GM12875 (cell line): ENCODE results near the gene BMPER.

ENCODE experiments used
- H3K4me3 ChIP-seq: one replicate; pipeline ENCODE4 v1.5.1; 2011; ENCODE audit warnings: low read depth, low read length, control low read depth
- CTCF ChIP-seq: IDR thresholded peaks from 2 replicates; pipeline ENCODE4 v1.5.1; 2011; ENCODE audit warnings: low read depth, mild to moderate bottlenecking, control low read depth, inconsistent platforms, low read length, moderate library complexity, borderline replicate concordance; ENCODE audit not compliant: insufficient read depth

Gene BMPER

DNA sequence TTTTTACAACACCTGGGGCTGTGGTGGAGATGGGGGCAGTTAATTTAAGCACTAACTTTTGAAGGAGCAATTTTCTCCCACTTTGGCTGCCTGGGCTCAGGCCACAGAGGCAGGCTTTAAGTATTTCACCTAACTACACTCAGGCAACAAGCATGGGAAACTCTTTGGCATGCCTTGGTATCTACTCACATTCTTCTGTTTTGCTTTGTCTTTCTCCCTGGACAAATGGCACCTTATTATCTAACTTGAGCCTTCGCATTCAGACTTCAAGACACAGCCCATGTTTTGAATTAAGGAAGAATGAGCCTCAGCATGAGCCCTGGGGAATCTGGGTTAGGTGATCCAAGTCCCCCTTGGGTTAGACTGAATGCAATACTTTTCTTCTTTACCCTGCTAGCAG is 31.8 kb upstream of the BMPER start:
- no peak overlapping the region for H3K4me3 ChIP-seq
- no peak for TF ChIP-seq CTCF

DNA sequence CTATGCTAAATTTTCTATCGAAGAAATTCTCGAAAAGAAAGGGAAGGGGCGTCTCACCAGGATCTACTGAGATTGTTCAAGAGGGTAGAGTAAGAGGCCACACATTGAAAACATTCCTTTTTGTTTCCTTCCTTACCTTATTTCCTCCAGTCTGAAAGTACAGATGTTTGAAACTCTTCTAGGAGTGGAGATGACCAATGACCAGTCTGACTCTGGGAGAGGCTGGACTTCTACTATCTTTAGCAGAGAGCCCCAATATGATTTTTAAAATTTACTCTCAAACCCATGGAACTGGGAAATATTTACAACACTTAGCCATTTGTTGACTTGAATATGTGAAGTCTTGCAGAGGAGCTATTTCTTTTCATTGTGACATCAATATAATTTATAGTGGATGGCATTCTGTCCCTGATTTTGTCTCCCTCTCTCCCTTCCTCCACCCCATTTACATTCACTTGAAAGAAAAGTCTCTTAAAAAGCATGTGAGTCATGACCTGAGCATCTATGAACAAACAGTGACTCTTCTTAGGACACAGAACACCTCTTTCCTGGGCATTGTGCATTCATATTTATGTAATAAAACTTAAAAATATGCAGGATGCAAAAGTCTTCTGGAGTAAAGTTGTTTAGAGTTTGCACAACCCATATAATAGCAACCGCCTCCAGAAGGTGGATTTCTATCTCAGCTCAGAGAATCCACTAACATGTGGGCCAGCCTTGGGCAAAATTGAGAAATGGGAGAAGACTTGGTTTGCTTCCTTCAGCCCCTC is 31.2 kb upstream of the BMPER start:
- no peak for TF ChIP-seq CTCF
- no peak overlapping the region for H3K4me3 ChIP-seq

DNA sequence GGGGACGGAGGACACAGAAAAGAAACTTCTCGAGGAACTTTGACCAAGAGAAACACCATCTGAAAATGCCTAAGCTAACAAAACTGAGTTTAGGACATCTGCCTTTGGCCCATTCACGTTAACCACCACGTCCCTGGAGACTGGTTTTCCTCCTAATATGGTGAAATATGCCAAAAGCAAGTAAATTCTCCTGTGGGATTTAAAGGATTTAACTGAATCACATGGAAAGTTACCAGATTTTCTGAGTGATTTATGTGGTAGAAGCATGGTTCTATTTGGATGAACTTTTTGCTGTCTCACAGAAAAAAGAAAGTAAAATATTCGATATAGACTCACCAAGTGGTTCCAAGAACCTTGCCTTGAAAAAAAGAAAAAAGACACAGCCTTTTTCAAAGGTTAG is 30.4 kb upstream of the BMPER start:
- no peak for TF ChIP-seq CTCF
- H3K4me3 ChIP-seq = no peak overlapping the region

DNA sequence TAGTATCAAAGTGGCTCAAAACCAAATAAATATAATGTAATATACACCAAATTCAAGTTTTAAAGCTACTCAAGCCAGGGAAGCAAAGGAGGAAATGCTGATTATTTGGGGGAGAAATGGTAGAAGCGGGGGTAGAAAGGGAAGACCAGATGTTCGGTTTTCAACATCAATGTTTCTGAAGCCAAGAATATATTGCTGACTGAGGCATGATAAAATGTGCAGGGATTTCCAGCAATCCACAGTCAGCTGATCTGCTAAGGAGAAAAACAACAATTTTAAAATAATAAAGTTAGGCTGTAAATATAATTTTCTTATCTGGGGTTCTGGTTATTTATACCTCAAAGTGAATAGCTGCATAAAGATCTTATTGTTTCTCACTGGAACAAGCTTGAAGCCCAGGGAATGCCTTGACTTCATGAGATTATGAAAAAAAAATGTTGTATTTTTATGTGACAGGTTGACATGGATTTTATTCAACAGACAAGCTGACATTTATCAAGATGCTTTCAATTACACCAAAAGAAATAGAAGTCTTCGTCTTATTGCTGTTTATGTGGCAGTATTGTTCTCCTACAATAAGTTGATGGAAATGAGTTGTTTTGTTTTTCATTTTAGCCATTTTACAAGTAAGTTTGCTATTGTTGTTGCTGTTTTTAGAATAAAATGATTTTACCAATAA is 28.6 kb upstream of the BMPER start:
- TF ChIP-seq CTCF = no peak
- H3K4me3 ChIP-seq = no peak overlapping the region

GRCh38 chr7:33880787-33881186 is 24.6 kb upstream of the BMPER start:
- no peak overlapping the region for H3K4me3 ChIP-seq
- no peak for TF ChIP-seq CTCF

DNA sequence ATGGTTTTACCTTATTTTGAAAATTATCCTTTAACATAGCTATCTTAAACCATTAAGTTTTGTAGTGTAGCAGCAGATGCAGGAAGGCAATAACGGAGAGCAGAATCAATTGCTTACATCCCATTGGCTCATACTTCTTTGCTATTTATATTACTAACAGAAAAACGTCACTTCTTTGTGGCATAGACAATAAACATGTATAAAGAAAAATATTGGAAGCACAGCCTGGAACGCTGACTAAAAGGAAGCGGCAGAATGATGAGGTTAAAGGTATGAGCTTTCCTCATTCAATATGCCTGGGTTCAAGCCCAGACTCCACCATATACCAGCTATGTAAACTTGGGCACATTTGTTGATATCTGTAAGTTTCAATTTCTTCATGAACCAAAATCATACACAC is 24.0 kb upstream of the BMPER start:
- H3K4me3 ChIP-seq = no peak overlapping the region
- no peak for TF ChIP-seq CTCF
